ENCODE results near the gene NPFFR1. TPM values are rescaled to one million over a fixed set of nuclear protein-coding genes. Genes with fewer than 3 reads are reported as not detected.
"Not testable (repeated sequence)": the region's sequence is repeated elsewhere in the genome, so short reads cannot be mapped to it uniquely, and the experiment has no call there.

The NPFFR1 gene
- total RNA-seq, 1 experiment from 2014 or later, result not detected

DNA sequence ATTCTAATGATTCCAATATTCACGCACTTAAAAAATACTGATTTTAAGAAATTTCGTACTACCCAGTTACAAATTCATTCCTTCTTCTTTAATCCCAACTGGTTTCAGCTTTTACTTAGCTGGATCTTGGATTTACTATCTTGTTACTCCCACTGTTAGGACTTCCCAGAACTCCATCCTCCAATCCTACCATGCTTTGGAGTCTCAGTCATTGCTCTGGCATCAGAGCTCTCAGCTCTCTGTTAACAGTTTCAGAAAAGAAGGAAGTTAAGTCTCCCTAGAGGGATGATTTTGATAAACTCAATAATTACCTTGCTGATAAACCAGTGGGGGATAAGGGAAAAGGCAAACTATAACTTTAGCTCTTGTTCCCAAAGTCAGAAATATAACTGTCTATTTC lies 60.1 kb downstream of the NPFFR1 start:
- Histone ChIP-seq H2BK12ac (ENCODE audit: insufficient read length, low read depth, low read length) (no peak overlapping the region), H3K56ac (ENCODE audit: insufficient read length, low read depth, low read length) (no peak overlapping the region), H3K4me1 (ENCODE audit: insufficient read depth, low read length) (no peaks in the 10 kb centered on the region), H3K4ac (ENCODE audit: low read depth, low read length) (no peak overlapping the region), H3K4me2 (ENCODE audit: insufficient read depth, insufficient read length, low read length) (no peak overlapping the region), H2BK120ac (ENCODE audit: low read depth, low read length, poor library complexity, severe bottlenecking) (no peak overlapping the region), H3K27ac (ENCODE audit: insufficient read length, low read depth, low read length) (no peak overlapping the region), H4K20me1 (ENCODE audit: control insufficient read depth, insufficient read depth, insufficient read length) (no peaks in the 10 kb centered on the region), H3K79me2 (ENCODE audit: insufficient read depth, low read length) (peaks cover 4% of the 10 kb centered on the region; the same call in 1 of the 2 replicates), H4K8ac (replicated peaks; ENCODE audit: insufficient read length, low read depth, low read length) (no peak overlapping the region), H3K27me3 (ENCODE audit: insufficient read depth, low read length) (no peaks in the 10 kb centered on the region), H3K23me2 (ENCODE audit: insufficient read length, low read depth, low read length, poor library complexity, severe bottlenecking) (no peaks in the 10 kb centered on the region), H3K79me1 (ENCODE audit: insufficient read depth, low read depth, low read length, poor library complexity, severe bottlenecking) (no peaks in the 10 kb centered on the region), H3K18ac (ENCODE audit: insufficient read length, low read depth, low read length) (no peak overlapping the region), H4K91ac (ENCODE audit: insufficient read length, low read depth, low read length) (no peak overlapping the region), H3K9me3 (ENCODE audit: control insufficient read depth, low read depth, low read length) (no peaks in the 10 kb centered on the region), H3K23ac (ENCODE audit: insufficient read length, low read depth, low read length) (no peak overlapping the region), H2BK20ac (ENCODE audit: low read depth, low read length, poor library complexity, severe bottlenecking) (no peak overlapping the region), H3K9ac (ENCODE audit: extremely low read depth, insufficient read length, low read length) (no peak overlapping the region), H2BK5ac (ENCODE audit: insufficient read length, low read length) (no peak overlapping the region), H2AK5ac (ENCODE audit: insufficient read length, low read length) (no peak overlapping the region), H2AFZ (ENCODE audit: low read length) (no peak overlapping the region), H3K14ac (ENCODE audit: insufficient read depth, low read length) (no peak overlapping the region), H2BK15ac (ENCODE audit: low read depth, low read length) (no peak overlapping the region), H4K5ac (ENCODE audit: insufficient read length, low read depth, low read length) (no peak overlapping the region), H3T11ph (ENCODE audit: low read length) (no peak overlapping the region)
- no peaks in the 10 kb centered on the region for H3K4me1 Mint-ChIP-seq
- DNase-seq, result no peak
- H3K9me3 Mint-ChIP-seq, result no peaks in the 10 kb centered on the region
- no peaks in the 10 kb centered on the region for H3K27me3 Mint-ChIP-seq (ENCODE audit: low read depth)
- peaks cover 0 to 21% (median 3%) of the 10 kb centered on the region in 3 experiments; a peak in 3 of 7 replicates for H3K36me3 Mint-ChIP-seq (ENCODE audit: insufficient read depth in 1 of 3, low read depth in 3 of 3)
- H3K4me3 Mint-ChIP-seq, result no peak overlapping the region
- 100% methylated on average over 2 of the region's 2 CpGs for WGBS (ENCODE audit: extremely low coverage, insufficient read length, low lambda C conversion rate)
- no peak overlapping the region for H3K27ac Mint-ChIP-seq
- no peak for TF ChIP-seq CTCF (conservative IDR thresholded peaks at IDR 0.05)

DNA sequence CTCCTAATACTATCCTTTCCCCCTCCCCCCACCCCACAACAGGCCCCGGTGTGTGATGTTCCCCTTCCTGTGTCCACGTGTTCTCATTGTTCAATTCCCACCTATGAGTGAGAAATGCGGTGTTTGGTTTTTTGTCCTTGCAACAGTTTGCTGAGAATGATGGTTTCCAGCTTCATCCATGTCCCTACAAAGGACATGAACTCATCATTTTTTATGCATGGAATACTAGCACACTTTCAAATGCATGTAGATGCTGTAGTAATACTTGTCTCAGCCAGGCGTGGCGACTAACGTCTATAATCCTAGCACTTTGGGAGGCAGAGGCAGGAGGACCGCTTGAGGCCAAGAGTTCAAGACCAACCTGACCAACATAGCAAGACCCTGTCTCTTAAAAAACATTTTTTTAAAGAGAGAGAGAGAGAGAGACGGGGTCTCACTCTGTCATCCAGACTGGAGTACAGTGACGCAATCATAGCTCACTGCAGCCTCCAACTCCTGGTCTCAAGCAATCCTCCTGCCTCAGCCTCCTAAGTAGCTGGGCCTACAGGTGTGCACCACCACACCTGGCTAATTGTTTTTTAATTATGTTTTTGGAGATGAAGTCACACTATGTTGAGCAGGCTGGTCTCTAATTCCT lies 60.9 kb downstream of the NPFFR1 start:
- H4K5ac ChIP-seq (ENCODE audit: insufficient read length, low read depth, low read length); H3K23me2 ChIP-seq (ENCODE audit: insufficient read length, low read depth, low read length, poor library complexity, severe bottlenecking); H3K27ac ChIP-seq (ENCODE audit: insufficient read length, low read depth, low read length); H2BK15ac ChIP-seq (ENCODE audit: low read depth, low read length); H2BK20ac ChIP-seq (ENCODE audit: low read depth, low read length, poor library complexity, severe bottlenecking); H3K4me3 Mint-ChIP-seq; H2BK5ac ChIP-seq (ENCODE audit: insufficient read length, low read length); H3K4ac ChIP-seq (ENCODE audit: low read depth, low read length); H3K27me3 Mint-ChIP-seq (ENCODE audit: low read depth); H3K79me2 ChIP-seq (ENCODE audit: insufficient read depth, low read length); H3K9ac ChIP-seq (ENCODE audit: extremely low read depth, insufficient read length, low read length); H2BK12ac ChIP-seq (ENCODE audit: insufficient read length, low read depth, low read length); H3K27me3 ChIP-seq (ENCODE audit: insufficient read depth, low read length); H3K9me3 Mint-ChIP-seq; H4K20me1 ChIP-seq (ENCODE audit: control insufficient read depth, insufficient read depth, insufficient read length); H3K14ac ChIP-seq (ENCODE audit: insufficient read depth, low read length); H2BK120ac ChIP-seq (ENCODE audit: low read depth, low read length, poor library complexity, severe bottlenecking); H3K79me1 ChIP-seq (ENCODE audit: insufficient read depth, low read depth, low read length, poor library complexity, severe bottlenecking); H3K23ac ChIP-seq (ENCODE audit: insufficient read length, low read depth, low read length); H4K91ac ChIP-seq (ENCODE audit: insufficient read length, low read depth, low read length); DNase-seq; H3K4me1 Mint-ChIP-seq; H4K8ac ChIP-seq (replicated peaks; ENCODE audit: insufficient read length, low read depth, low read length); H2AFZ ChIP-seq (ENCODE audit: low read length); H3K4me1 ChIP-seq (ENCODE audit: insufficient read depth, low read length); H3K18ac ChIP-seq (ENCODE audit: insufficient read length, low read depth, low read length); H2AK5ac ChIP-seq (ENCODE audit: insufficient read length, low read length); H3K9me3 ChIP-seq (ENCODE audit: control insufficient read depth, low read depth, low read length); H3T11ph ChIP-seq (ENCODE audit: low read length); H3K4me2 ChIP-seq (ENCODE audit: insufficient read depth, insufficient read length, low read length); H3K56ac ChIP-seq (ENCODE audit: insufficient read length, low read depth, low read length): not testable (repeated sequence)
- Mint-ChIP-seq H3K36me3 (ENCODE audit: insufficient read depth in 1 of 3, low read depth in 3 of 3) (peaks cover 0 to 21% (median 7%) of the 10 kb centered on the region in 3 experiments; a peak in 4 of 7 replicates), H3K27ac (peak overlapping the region in 1 of 3 experiments; percentile 94; a peak in 2 of 7 replicates)
- no CpG with 5 or more reads among the region's 9 CpGs for WGBS (ENCODE audit: extremely low coverage, insufficient read length, low lambda C conversion rate)
